GM18517 (cell line): ENCODE results near the gene RFLNA.
"Not testable (repeated sequence)": the region's sequence is repeated elsewhere in the genome, so short reads cannot be mapped to it uniquely, and the experiment has no call there.

Experiments
- ATAC-seq: cut with Tn5 transposase; IDR thresholded peaks from one replicate; pipeline ENCODE4 v1.9.1; 2021; ENCODE audit warnings: mild to moderate bottlenecking, moderate library complexity; ENCODE audit not compliant: unreplicated experiment

Gene RFLNA

GRCh38 chr12:124318278-124319020, 23.6 kb downstream of the RFLNA start:
- ATAC-seq: no peak

- no peak for ATAC-seq
These were observed 24.6 kb downstream of the RFLNA start for GRCh38 chr12:124319368-124320050.

GRCh38 chr12:124321040-124321481, 26.2 kb downstream of the RFLNA start:
- peak; percentile 77 for ATAC-seq

GRCh38 chr12:124321556-124322270, 26.8 kb downstream of the RFLNA start:
- no peak for ATAC-seq

- ATAC-seq: no peak
These were observed 27.5 kb downstream of the RFLNA start for GRCh38 chr12:124322271-124322998.

GRCh38 chr12:124322999-124323328, 28.1 kb downstream of the RFLNA start:
- ATAC-seq: not testable (repeated sequence)

- no peak for ATAC-seq
These were observed 29.1 kb downstream of the RFLNA start for GRCh38 chr12:124323771-124324530.

- no peak for ATAC-seq
These were observed 30.2 kb downstream of the RFLNA start for GRCh38 chr12:124324803-124325705.

- no peak for ATAC-seq
These were observed 31.2 kb downstream of the RFLNA start for GRCh38 chr12:124326104-124326503.

- ATAC-seq: no peak
These were observed 32.0 kb downstream of the RFLNA start for GRCh38 chr12:124326871-124327270.

GRCh38 chr12:124327362-124328043, 32.6 kb downstream of the RFLNA start:
- no peak for ATAC-seq

GRCh38 chr12:124328116-124328515, 33.2 kb downstream of the RFLNA start:
- no peak for ATAC-seq

GRCh38 chr12:124328636-124329035, 33.7 kb downstream of the RFLNA start:
- no peak for ATAC-seq

- no peak for ATAC-seq
These were observed 37.3 kb downstream of the RFLNA start for GRCh38 chr12:124332058-124332672.

GRCh38 chr12:124332900-124333299, 38.0 kb downstream of the RFLNA start:
- ATAC-seq: no peak

GRCh38 chr12:124333724-124334123, 38.8 kb downstream of the RFLNA start:
- ATAC-seq: no peak

GRCh38 chr12:124334266-124334665, 39.4 kb downstream of the RFLNA start:
- ATAC-seq: no peak

- ATAC-seq: no peak
These were observed 40.1 kb downstream of the RFLNA start for GRCh38 chr12:124334976-124335375.
